ENCODE data around the gene APBB1. TPM values are rescaled to one million over a fixed set of nuclear protein-coding genes. Genes with fewer than 3 reads are reported as not detected.

Gene APBB1
- total and polyA plus RNA-seq, 9 of the 15 experiments (the other 6 are each of a cell fraction or from before 2014, with no cell fraction given): 0.04 to 0.73 (median 0.40) TPM

- TF ChIP-seq, protein P1, sequence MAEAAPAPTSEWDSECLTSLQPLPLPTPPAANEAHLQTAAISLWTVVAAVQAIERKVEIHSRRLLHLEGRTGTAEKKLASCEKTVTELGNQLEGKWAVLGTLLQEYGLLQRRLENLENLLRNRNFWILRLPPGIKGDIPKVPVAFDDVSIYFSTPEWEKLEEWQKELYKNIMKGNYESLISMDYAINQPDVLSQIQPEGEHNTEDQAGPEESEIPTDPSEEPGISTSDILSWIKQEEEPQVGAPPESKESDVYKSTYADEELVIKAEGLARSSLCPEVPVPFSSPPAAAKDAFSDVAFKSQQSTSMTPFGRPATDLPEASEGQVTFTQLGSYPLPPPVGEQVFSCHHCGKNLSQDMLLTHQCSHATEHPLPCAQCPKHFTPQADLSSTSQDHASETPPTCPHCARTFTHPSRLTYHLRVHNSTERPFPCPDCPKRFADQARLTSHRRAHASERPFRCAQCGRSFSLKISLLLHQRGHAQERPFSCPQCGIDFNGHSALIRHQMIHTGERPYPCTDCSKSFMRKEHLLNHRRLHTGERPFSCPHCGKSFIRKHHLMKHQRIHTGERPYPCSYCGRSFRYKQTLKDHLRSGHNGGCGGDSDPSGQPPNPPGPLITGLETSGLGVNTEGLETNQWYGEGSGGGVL (CRISPR knock-in tag; IDR thresholded peaks at IDR 0.05): no peak
- TF ChIP-seq GABPB1 (CRISPR knock-in tag; IDR thresholded peaks at IDR 0.05) (peak; percentile 67), TEAD4 (IDR thresholded peaks at IDR 0.05; ENCODE audit: low read length) (0 out of 2 replicates have a peak, but pooled peaks have one; percentile 8), TEAD4 (CRISPR knock-in tag; IDR thresholded peaks at IDR 0.05; ENCODE audit: borderline replicate concordance) (no peak), ZNF431 (CRISPR knock-in tag; IDR thresholded peaks at IDR 0.05) (no peak), RBM15 (IDR thresholded peaks at IDR 0.05; ENCODE audit: insufficient read depth, low read length) (no peak), HDAC8 (tag; IDR thresholded peaks at IDR 0.05) (peak; percentile 48; the same call in 1 of the 2 replicates), NFATC3 (IDR thresholded peaks at IDR 0.05) (no peak), HEY1 (CRISPR knock-in tag; IDR thresholded peaks at IDR 0.05; ENCODE audit: borderline replicate concordance) (no peak), ZNF140 (CRISPR knock-in tag; IDR thresholded peaks at IDR 0.05) (no peak), RFX1 (IDR thresholded peaks at IDR 0.05) (no peak), ZNF77 (CRISPR knock-in tag; IDR thresholded peaks at IDR 0.05) (no peak), BRD9 (IDR thresholded peaks at IDR 0.05; ENCODE audit: low read depth, partially characterized antibody) (no peak), SPI1 (IDR thresholded peaks at IDR 0.05; ENCODE audit: borderline replicate concordance, low read depth, low read length) (peak; percentile 85), ERF (CRISPR knock-in tag; IDR thresholded peaks at IDR 0.05) (no peak), CHD4 (IDR thresholded peaks at IDR 0.05; ENCODE audit: insufficient read depth, insufficient replicate concordance, low read depth, low read length, poor library complexity, severe bottlenecking) (peak; percentile 31), MTA3 (IDR thresholded peaks at IDR 0.05; ENCODE audit: borderline replicate concordance) (peak; percentile 80), KDM4B (IDR thresholded peaks at IDR 0.05; ENCODE audit: borderline replicate concordance in 2 of 2, low read depth in 1 of 2) (no peak), ZNF174 (CRISPR knock-in tag; IDR thresholded peaks at IDR 0.05) (no peak), RFX7 (CRISPR knock-in tag; IDR thresholded peaks at IDR 0.05) (no peak), ZBTB1 (CRISPR knock-in tag; IDR thresholded peaks at IDR 0.05; ENCODE audit: borderline replicate concordance, low read depth) (no peak), DACH1 (IDR thresholded peaks at IDR 0.05; ENCODE audit: partially characterized antibody) (peak; percentile 94), TAL1 (IDR thresholded peaks at IDR 0.05) (0 out of 2 replicates have a peak, but pooled peaks have one; percentile 6), ZNF655 (CRISPR knock-in tag; IDR thresholded peaks at IDR 0.05) (no peak)
- TF ChIP-seq, protein P2, sequence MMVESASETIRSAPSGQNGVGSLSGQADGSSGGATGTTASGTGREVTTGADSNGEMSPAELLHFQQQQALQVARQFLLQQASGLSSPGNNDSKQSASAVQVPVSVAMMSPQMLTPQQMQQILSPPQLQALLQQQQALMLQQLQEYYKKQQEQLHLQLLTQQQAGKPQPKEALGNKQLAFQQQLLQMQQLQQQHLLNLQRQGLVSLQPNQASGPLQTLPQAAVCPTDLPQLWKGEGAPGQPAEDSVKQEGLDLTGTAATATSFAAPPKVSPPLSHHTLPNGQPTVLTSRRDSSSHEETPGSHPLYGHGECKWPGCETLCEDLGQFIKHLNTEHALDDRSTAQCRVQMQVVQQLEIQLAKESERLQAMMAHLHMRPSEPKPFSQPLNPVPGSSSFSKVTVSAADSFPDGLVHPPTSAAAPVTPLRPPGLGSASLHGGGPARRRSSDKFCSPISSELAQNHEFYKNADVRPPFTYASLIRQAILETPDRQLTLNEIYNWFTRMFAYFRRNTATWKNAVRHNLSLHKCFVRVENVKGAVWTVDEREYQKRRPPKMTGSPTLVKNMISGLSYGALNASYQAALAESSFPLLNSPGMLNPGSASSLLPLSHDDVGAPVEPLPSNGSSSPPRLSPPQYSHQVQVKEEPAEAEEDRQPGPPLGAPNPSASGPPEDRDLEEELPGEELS (CRISPR knock-in tag; IDR thresholded peaks at IDR 0.05; ENCODE audit: borderline replicate concordance): no peak
Measured at GRCh38 chr11:6389905-6390717, 28.8 kb downstream of the APBB1 start, which contains the start of gene SMPD1 (continued).

Data from K562 (cell line).